OCI-LY3 (cell line): Measurements from ENCODE around the gene XCR1.

Experiments
- H2AFZ ChIP-seq: fragments of 200-600, 300-600 bp; shearing (Covaris generic); 2 replicates; pipeline ENCODE4 v1.6.0; 2014; ENCODE audit warnings: antibody characterized with exemption, low read depth, low read length
- H3K27ac ChIP-seq: fragments of 200-600, 300-600 bp; sonication (generic); 2 replicates; pipeline ENCODE4 v1.5.1; 2014; ENCODE audit warnings: mild to moderate bottlenecking, low read length, moderate library complexity, mixed read lengths
- H3K27me3 ChIP-seq: fragments of 200-600, 300-600 bp; sonication (generic); 2 replicates; pipeline ENCODE4 v1.6.1; 2014; ENCODE audit warnings: low read depth, low read length, mixed read lengths
- H3K36me3 ChIP-seq: fragments of 200-600, 300-600 bp; sonication (generic); replicated peaks from 2 replicates; pipeline ENCODE3; 2014; ENCODE audit warnings: low read depth, low read length, mixed read lengths
- H3K4me1 ChIP-seq: fragments of 300-600, 200-600 bp; sonication (generic); 2 replicates; pipeline ENCODE4 v1.6.1; 2014; ENCODE audit warnings: low read length, mixed read lengths
- H3K4me2 ChIP-seq: fragments of 200-600, 300-600 bp; sonication (generic); 2 replicates; pipeline ENCODE4 v1.6.1; 2014; ENCODE audit warnings: low read length, mixed read lengths
- H3K4me3 ChIP-seq: fragments of 300-600, 200-600 bp; sonication (generic); 2 replicates; pipeline ENCODE4 v1.5.1; 2014; ENCODE audit warnings: antibody characterized with exemption, mild to moderate bottlenecking, low read length, moderate library complexity
- H3K79me2 ChIP-seq: fragments of 300-600, 200-600 bp; shearing (Covaris generic); 2 replicates; pipeline ENCODE4 v1.6.1; 2014; ENCODE audit warnings: mild to moderate bottlenecking, low read length, mixed read lengths
- H3K9ac ChIP-seq: fragments of 300-600, 200-600 bp; shearing (Covaris generic); 2 replicates; pipeline ENCODE4 v1.6.0; 2014; ENCODE audit warnings: mild to moderate bottlenecking, low read length, moderate library complexity
- H3K9me3 ChIP-seq: fragments of 200-600, 300-600 bp; shearing (Covaris generic); 2 replicates; pipeline ENCODE4 v1.6.1; 2014; ENCODE audit warnings: low read length, mixed read lengths; ENCODE audit not compliant: insufficient read depth
- H4K20me1 ChIP-seq: fragments of 200-600, 300-600 bp; sonication (generic); 2 replicates; pipeline ENCODE4 v1.6.1; 2016; ENCODE audit warnings: low read length, mixed read lengths; ENCODE audit not compliant: insufficient read depth
- EZH2phosphoT487 ChIP-seq: fragments of 200-600 bp; shearing (Covaris generic); IDR thresholded peaks from 2 replicates; pipeline ENCODE4 v1.6.1; 2018; ENCODE audit warnings: antibody characterized with exemption, mixed run types, low read depth
- TF ChIP-seq, protein P1 (sequence below): fragments of 200-600, 300-600 bp; sonication (generic); IDR thresholded peaks from 2 replicates; pipeline ENCODE4 v1.5.1; 2014; ENCODE audit warnings: antibody characterized with exemption, low read length, low read depth

XCR1 gene

DNA sequence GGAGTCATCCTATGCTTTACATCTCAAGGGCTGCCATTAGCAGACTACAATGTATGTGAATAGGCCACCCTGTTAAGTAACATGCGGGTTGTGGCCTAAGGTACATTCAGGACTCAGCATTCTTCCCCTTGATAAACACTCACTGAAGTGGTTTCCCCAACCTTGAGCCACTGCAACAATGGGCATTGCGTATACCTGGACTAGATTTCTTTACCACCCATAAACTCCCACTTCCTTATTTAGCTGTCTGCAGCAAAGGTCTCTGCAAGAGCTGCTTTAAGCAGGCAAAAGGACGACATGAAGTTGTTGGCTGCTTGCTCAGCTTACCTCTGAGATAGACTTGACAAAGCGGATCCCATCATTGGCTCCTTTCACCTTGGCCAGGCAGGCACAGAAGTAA lies 47.9 kb downstream of the XCR1 start:
- TF ChIP-seq, protein P1, sequence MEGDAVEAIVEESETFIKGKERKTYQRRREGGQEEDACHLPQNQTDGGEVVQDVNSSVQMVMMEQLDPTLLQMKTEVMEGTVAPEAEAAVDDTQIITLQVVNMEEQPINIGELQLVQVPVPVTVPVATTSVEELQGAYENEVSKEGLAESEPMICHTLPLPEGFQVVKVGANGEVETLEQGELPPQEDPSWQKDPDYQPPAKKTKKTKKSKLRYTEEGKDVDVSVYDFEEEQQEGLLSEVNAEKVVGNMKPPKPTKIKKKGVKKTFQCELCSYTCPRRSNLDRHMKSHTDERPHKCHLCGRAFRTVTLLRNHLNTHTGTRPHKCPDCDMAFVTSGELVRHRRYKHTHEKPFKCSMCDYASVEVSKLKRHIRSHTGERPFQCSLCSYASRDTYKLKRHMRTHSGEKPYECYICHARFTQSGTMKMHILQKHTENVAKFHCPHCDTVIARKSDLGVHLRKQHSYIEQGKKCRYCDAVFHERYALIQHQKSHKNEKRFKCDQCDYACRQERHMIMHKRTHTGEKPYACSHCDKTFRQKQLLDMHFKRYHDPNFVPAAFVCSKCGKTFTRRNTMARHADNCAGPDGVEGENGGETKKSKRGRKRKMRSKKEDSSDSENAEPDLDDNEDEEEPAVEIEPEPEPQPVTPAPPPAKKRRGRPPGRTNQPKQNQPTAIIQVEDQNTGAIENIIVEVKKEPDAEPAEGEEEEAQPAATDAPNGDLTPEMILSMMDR = no peak
- TF ChIP-seq EZH2phosphoT487 = no peak
- Histone ChIP-seq H2AFZ (no peak overlapping the region), H4K20me1 (no peaks in the 10 kb centered on the region), H3K27ac (no peak overlapping the region), H3K9me3 (no peaks in the 10 kb centered on the region), H3K79me2 (no peaks in the 10 kb centered on the region), H3K4me2 (peak overlapping the region; percentile 28; the same call in 1 of the 2 replicates), H3K27me3 (no peaks in the 10 kb centered on the region), H3K4me3 (no peak overlapping the region), H3K36me3 (peaks cover 87% of the 10 kb centered on the region), H3K4me1 (peaks cover 31% of the 10 kb centered on the region), H3K9ac (no peak overlapping the region)

DNA sequence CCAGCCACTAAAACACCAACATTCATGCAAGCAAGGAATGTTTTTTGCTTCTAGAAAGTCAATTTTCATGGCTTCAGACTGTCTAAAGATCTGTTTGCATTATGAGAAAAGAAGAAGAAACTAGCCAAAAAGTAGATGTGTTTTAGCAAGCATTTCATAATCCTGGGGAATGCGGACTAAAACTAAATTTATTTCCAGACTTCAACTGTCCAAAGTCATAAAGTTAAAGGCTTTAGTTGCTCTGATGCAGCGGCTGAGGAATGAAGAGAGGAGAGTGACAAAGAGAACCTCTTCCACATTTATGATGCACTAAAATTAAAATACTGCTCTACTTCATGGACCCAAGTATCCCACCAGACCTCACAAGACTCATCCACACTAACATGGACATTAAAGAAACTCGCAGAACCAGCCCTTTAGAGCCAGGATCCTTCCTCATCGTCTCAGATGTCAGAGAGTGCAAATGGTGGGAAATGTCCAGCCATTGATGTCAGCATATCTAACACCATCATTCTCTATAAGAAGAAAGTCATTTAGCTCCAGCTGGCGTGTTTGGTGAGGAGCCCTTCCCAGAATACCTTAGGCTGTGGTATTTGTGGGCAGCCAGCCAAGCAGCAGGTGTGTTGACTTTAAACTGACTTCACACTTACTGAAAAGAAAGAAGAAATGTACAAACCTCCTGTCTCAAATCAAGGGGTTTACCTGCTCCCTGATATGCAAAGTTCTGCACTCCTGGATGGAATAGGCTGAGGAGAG lies 49.1 kb downstream of the XCR1 start:
- TF ChIP-seq, protein P1 = no peak
- TF ChIP-seq EZH2phosphoT487 = no peak
- Histone ChIP-seq H3K9me3 (no peaks in the 10 kb centered on the region), H3K36me3 (peaks cover 84% of the 10 kb centered on the region), H3K4me3 (no peak overlapping the region), H4K20me1 (no peaks in the 10 kb centered on the region), H3K27me3 (no peaks in the 10 kb centered on the region), H3K27ac (no peak overlapping the region), H3K4me1 (peaks cover 43% of the 10 kb centered on the region), H3K79me2 (no peaks in the 10 kb centered on the region), H2AFZ (no peak overlapping the region), H3K4me2 (no peak overlapping the region), H3K9ac (no peak overlapping the region)

DNA sequence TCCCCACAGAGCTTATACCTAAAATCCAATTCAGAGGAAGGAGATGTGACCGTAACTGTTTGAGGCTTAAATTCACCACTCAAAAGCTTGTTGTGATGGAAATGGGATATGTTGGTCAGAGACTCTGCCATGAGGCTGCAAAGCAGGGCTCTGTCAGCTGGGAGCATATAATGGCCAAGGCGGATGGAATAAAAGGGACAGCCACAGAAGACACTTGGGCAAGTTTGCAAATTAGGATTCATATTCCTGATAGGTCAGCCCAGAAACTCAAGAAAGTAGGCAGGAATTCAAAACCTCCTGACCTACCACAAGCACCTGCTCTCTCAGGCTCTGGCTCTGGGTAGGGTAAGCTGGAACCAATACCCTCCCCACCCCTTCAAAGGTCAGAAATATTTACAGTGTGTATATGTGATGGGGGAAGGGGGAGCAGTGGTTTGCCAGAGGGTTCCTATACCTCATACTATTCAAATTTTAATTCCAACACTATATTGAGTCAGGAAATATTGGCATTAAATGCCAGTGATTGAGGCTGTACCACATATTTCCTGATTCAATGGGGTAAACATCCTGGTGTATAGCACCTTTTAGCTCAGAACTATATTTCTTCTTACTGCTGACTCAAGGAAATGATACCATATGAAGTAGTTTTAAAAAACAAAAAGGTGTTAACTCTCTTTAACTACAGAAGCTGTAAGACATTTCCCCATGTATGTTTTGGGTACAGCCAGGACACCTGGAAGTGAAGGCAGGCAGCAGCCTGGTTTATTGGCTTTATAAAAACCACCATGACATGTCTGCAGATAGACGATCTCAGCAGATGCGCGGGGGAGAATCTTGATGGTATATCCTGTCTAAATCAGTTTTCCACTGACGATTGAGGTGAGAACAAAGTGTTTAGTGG lies 50.8 kb downstream of the XCR1 start:
- Histone ChIP-seq H3K36me3 (peaks cover 85% of the 10 kb centered on the region), H3K27me3 (no peaks in the 10 kb centered on the region), H3K9ac (no peak overlapping the region), H4K20me1 (no peaks in the 10 kb centered on the region), H3K4me3 (no peak overlapping the region), H2AFZ (no peak overlapping the region), H3K79me2 (no peaks in the 10 kb centered on the region), H3K4me1 (peaks cover 59% of the 10 kb centered on the region), H3K9me3 (no peaks in the 10 kb centered on the region), H3K27ac (no peak overlapping the region), H3K4me2 (no peak overlapping the region)
- TF ChIP-seq, protein P1 = no peak
- TF ChIP-seq EZH2phosphoT487 = no peak

GRCh38 chr3:45975686-45976085 lies 51.6 kb downstream of the XCR1 start:
- H3K36me3 ChIP-seq = peaks cover 79% of the 10 kb centered on the region
- peaks cover 56% of the 10 kb centered on the region for H3K4me1 ChIP-seq
- TF ChIP-seq, protein P1 = no peak
- no peak for TF ChIP-seq EZH2phosphoT487
- H3K9ac ChIP-seq = no peak overlapping the region
- no peaks in the 10 kb centered on the region for H3K9me3 ChIP-seq
- H2AFZ ChIP-seq = no peak overlapping the region
- no peak overlapping the region for H3K4me2 ChIP-seq
- H4K20me1 ChIP-seq = no peaks in the 10 kb centered on the region
- H3K79me2 ChIP-seq = no peaks in the 10 kb centered on the region
- no peak overlapping the region for H3K27ac ChIP-seq
- no peak overlapping the region for H3K4me3 ChIP-seq
- H3K27me3 ChIP-seq = no peaks in the 10 kb centered on the region
